Osteoblast (primary cell): ENCODE measurements around the gene LAD1. TPM values are rescaled to one million over a fixed set of nuclear protein-coding genes. Genes with fewer than 3 reads are reported as not detected.

ENCODE experiments used
- DNase-seq: peaks from one replicate; pipeline ENCODE4 v3.0.0; 2011; ENCODE audit warnings: low spot score, mixed read lengths; ENCODE audit not compliant: insufficient read length; ENCODE audit errors: missing footprints
- H2AFZ ChIP-seq: 2 replicates; pipeline ENCODE4 v1.6.0; 2011; ENCODE audit warnings: mild to moderate bottlenecking, low read length
- H3K27ac ChIP-seq: 2 replicates; pipeline ENCODE4 v1.5.1; 2011; ENCODE audit warnings: mild to moderate bottlenecking, low read depth, low read length, moderate library complexity
- H3K27me3 ChIP-seq: 2 replicates; pipeline ENCODE4 v1.6.0; 2012; ENCODE audit warnings: mild to moderate bottlenecking, control low read depth, inconsistent platforms, low read length, moderate library complexity; ENCODE audit not compliant: insufficient read depth
- H3K36me3 ChIP-seq: 2 replicates; pipeline ENCODE4 v1.5.1; 2011; ENCODE audit warnings: mild to moderate bottlenecking, low read length, control low read depth, moderate library complexity; ENCODE audit not compliant: insufficient read depth
- H3K4me1 ChIP-seq: 2 replicates; pipeline ENCODE4 v1.5.1; 2011; ENCODE audit warnings: mild to moderate bottlenecking, low read length, control low read depth, moderate library complexity; ENCODE audit not compliant: insufficient read depth
- H3K4me2 ChIP-seq: 2 replicates; pipeline ENCODE4 v1.6.0; 2011; ENCODE audit warnings: mild to moderate bottlenecking, low read length; ENCODE audit not compliant: insufficient read depth
- H3K4me3 ChIP-seq: fragments of 200-600 bp; sonication (generic); 3 replicates; pipeline ENCODE4 v1.5.1; 2012; ENCODE audit warnings: mild to moderate bottlenecking, low read length, inconsistent platforms; ENCODE audit not compliant: insufficient read depth
- H3K79me2 ChIP-seq: 2 replicates; pipeline ENCODE4 v1.6.0; 2012; ENCODE audit warnings: mild to moderate bottlenecking, low read length, control low read depth, inconsistent platforms; ENCODE audit not compliant: insufficient read depth
- H3K9me3 ChIP-seq: 2 replicates; pipeline ENCODE4 v1.5.1; 2011; ENCODE audit warnings: low read depth, low read length, control low read depth
- H4K20me1 ChIP-seq: 2 replicates; pipeline ENCODE4 v1.6.0; 2012; ENCODE audit warnings: mild to moderate bottlenecking, low read length, control low read depth; ENCODE audit not compliant: insufficient read depth
- CTCF ChIP-seq: IDR thresholded peaks from 2 replicates; pipeline ENCODE4 v1.5.1; 2011; ENCODE audit warnings: mild to moderate bottlenecking, low read depth, low read length, moderate library complexity; ENCODE audit errors: extremely low read depth
- total RNA-seq: library from RNA; depleted of rRNA; stranded (reverse); fragments of >200 nt; gene quantifications from 2 replicates; pipeline ENCODE4 v1.2.3, GENCODE V29; 2012

LAD1 gene
- total RNA-seq, 1 donor: not detected

- H3K9me3 ChIP-seq: no peaks in the 10 kb centered on the region
- no peak for DNase-seq
- H3K79me2 ChIP-seq: no peaks in the 10 kb centered on the region
- no peak overlapping the region for H3K4me3 ChIP-seq
- H3K4me1 ChIP-seq: no peaks in the 10 kb centered on the region
- H3K27me3 ChIP-seq: peaks cover 46% of the 10 kb centered on the region
- H3K4me2 ChIP-seq: no peak overlapping the region
- no peaks in the 10 kb centered on the region for H4K20me1 ChIP-seq
- H3K36me3 ChIP-seq: no peaks in the 10 kb centered on the region
- H2AFZ ChIP-seq: no peak overlapping the region
- no peak overlapping the region for H3K27ac ChIP-seq
- no peak for TF ChIP-seq CTCF
Observed at GRCh38 chr1:201395936-201396335, 3.2 kb downstream of the LAD1 start.

GRCh38 chr1:201394591-201394990 lies 4.5 kb downstream of the LAD1 start:
- no peak overlapping the region for H3K27ac ChIP-seq
- H2AFZ ChIP-seq: no peak overlapping the region
- H3K4me1 ChIP-seq: no peaks in the 10 kb centered on the region
- no peak for TF ChIP-seq CTCF
- no peaks in the 10 kb centered on the region for H4K20me1 ChIP-seq
- H3K79me2 ChIP-seq: no peaks in the 10 kb centered on the region
- H3K36me3 ChIP-seq: no peaks in the 10 kb centered on the region
- no peak for DNase-seq
- no peak overlapping the region for H3K4me3 ChIP-seq
- H3K27me3 ChIP-seq: peaks cover 32% of the 10 kb centered on the region
- H3K9me3 ChIP-seq: no peaks in the 10 kb centered on the region
- no peak overlapping the region for H3K4me2 ChIP-seq

- no peak overlapping the region for H3K27ac ChIP-seq
- H3K4me3 ChIP-seq: no peak overlapping the region
- H3K27me3 ChIP-seq: peaks cover 17% of the 10 kb centered on the region
- no peak overlapping the region for H3K4me2 ChIP-seq
- TF ChIP-seq CTCF: no peak
- H3K4me1 ChIP-seq: no peaks in the 10 kb centered on the region
- no peaks in the 10 kb centered on the region for H3K36me3 ChIP-seq
- no peak for DNase-seq
- no peaks in the 10 kb centered on the region for H3K79me2 ChIP-seq
- no peak overlapping the region for H2AFZ ChIP-seq
- no peaks in the 10 kb centered on the region for H3K9me3 ChIP-seq
- H4K20me1 ChIP-seq: no peaks in the 10 kb centered on the region
Observed at GRCh38 chr1:201393076-201393475, 6.0 kb downstream of the LAD1 start.

DNA sequence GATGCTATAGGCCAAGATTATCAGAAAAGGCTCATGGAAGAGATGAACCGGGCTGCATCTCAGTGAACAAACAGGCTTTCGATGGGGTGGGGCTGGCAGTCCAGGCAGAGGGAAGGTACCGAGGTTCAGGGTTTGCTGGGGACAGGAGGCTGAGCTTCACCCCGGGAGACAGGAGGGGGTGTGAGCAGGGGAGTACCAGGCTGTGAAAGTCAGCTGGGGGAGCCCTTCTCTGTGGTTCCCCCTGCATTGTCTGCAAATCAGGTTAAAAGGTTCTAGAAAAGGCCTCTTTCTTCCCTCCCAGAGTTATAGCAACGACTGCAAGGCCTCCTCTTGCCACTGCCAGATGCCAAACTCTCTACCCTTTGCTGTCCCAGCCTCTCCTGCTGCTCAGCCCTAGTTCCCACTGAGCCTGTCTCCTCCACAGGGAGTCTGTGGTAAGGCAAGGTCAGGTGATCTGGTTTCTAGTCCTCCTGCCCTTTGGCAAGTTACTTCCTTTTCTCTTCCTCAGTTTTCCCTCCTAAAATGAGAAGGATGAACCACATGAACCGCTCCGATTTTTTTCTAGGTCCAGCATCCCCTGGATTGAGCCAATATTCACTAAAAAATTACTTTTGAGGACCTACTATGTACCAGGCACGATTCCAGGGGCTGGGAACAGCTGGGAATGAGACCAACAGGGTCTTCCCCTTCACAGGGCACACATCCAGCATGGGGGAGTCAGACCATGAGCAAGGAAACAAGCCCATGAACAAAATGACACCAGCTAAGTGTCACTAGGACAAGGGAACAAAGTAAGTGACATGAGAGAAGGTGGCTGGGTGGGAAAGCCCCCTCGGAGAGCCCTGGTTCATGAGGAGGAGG lies 7.2 kb downstream of the LAD1 start:
- H3K4me3 ChIP-seq: no peak overlapping the region
- no peak overlapping the region for H3K27ac ChIP-seq
- H3K27me3 ChIP-seq: peaks cover 19% of the 10 kb centered on the region
- no peaks in the 10 kb centered on the region for H4K20me1 ChIP-seq
- no peak for DNase-seq
- no peaks in the 10 kb centered on the region for H3K79me2 ChIP-seq
- H2AFZ ChIP-seq: no peak overlapping the region
- H3K9me3 ChIP-seq: no peaks in the 10 kb centered on the region
- H3K36me3 ChIP-seq: no peaks in the 10 kb centered on the region
- TF ChIP-seq CTCF: no peak
- H3K4me1 ChIP-seq: no peaks in the 10 kb centered on the region
- no peak overlapping the region for H3K4me2 ChIP-seq
